ENCODE data around the gene SLC15A4.

The SLC15A4 gene

GRCh38 chr12:128797119-128798118 is 26.3 kb downstream of the SLC15A4 start:
- H3K27me3 ChIP-seq (ENCODE audit: insufficient read depth, low read depth): no peaks in the 10 kb centered on the region
- H3K36me3 ChIP-seq (ENCODE audit: insufficient read depth): no peaks in the 10 kb centered on the region
- no peaks in the 10 kb centered on the region for H3K4me1 ChIP-seq (ENCODE audit: low read depth, poor library complexity, severe bottlenecking)
- TF ChIP-seq, protein P1, sequence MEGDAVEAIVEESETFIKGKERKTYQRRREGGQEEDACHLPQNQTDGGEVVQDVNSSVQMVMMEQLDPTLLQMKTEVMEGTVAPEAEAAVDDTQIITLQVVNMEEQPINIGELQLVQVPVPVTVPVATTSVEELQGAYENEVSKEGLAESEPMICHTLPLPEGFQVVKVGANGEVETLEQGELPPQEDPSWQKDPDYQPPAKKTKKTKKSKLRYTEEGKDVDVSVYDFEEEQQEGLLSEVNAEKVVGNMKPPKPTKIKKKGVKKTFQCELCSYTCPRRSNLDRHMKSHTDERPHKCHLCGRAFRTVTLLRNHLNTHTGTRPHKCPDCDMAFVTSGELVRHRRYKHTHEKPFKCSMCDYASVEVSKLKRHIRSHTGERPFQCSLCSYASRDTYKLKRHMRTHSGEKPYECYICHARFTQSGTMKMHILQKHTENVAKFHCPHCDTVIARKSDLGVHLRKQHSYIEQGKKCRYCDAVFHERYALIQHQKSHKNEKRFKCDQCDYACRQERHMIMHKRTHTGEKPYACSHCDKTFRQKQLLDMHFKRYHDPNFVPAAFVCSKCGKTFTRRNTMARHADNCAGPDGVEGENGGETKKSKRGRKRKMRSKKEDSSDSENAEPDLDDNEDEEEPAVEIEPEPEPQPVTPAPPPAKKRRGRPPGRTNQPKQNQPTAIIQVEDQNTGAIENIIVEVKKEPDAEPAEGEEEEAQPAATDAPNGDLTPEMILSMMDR (conservative IDR thresholded peaks at IDR 0.05; ENCODE audit: low read depth, low read length): no peak
- H3K9ac ChIP-seq: no peak overlapping the region
- H4K20me1 ChIP-seq (ENCODE audit: insufficient read depth): no peaks in the 10 kb centered on the region
- no peak overlapping the region for H2AFZ ChIP-seq (ENCODE audit: low read depth)
- H3K79me2 ChIP-seq (ENCODE audit: insufficient read depth, low read depth): no peaks in the 10 kb centered on the region
- H3K4me3 ChIP-seq (IDR thresholded peaks at IDR 0.05; ENCODE audit: insufficient read depth, low read depth, low read length): no peak overlapping the region
- no peak overlapping the region for H3K27ac ChIP-seq
- no peak overlapping the region for H3K4me2 ChIP-seq

- Histone ChIP-seq H3K4me2 (no peak overlapping the region), H3K4me3 (IDR thresholded peaks at IDR 0.05; ENCODE audit: insufficient read depth, low read depth, low read length) (no peak overlapping the region), H3K27ac (no peak overlapping the region)
Measured at GRCh38 chr12:128796439-128797118, 27.2 kb downstream of the SLC15A4 start.

DNA sequence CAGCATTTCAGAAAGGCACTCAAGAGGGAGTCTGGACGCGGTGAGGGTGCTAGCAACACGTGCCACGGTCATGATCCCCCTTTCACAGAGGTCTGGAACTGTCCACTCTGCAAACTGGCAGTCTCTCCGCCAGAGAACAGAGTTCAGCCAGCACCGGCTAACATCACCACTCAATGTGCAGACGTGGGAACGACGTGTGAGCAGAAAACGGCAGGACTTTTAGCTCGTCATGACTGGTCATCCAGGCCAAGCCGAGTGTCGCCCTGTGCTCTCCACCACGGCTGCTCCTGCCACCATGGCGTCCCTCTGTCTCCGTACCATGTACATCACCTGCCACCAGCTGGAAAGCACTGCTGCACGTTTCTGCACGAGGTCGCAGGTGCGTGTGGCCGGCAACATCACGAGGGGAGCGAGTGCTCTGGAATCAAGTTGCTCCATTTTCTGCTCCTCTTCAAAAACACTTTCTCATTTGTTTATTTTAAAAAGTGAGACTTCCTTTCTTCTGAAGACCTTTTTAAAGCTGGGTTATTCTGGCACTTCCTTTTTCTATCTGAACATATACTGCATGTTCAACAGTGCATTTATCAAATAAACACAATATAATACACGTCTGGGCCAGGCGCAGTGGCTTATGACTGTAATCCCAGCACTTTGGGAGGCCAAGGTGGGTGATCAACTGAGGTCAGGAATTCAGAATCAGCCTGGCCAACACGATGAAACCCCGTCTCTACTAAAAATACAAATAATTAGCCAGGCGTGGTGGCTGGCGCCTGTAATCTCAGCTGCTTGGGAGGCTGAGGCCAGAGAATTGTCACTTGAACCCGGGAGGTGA is 28.0 kb downstream of the SLC15A4 start:
- Histone ChIP-seq H3K4me1 (ENCODE audit: low read depth, poor library complexity, severe bottlenecking) (no peaks in the 10 kb centered on the region), H3K4me3 (IDR thresholded peaks at IDR 0.05; ENCODE audit: insufficient read depth, low read depth, low read length) (no peak overlapping the region), H3K79me2 (ENCODE audit: insufficient read depth, low read depth) (no peaks in the 10 kb centered on the region), H4K20me1 (ENCODE audit: insufficient read depth) (no peaks in the 10 kb centered on the region), H3K4me2 (no peak overlapping the region), H3K9ac (no peak overlapping the region), H3K27me3 (ENCODE audit: insufficient read depth, low read depth) (no peaks in the 10 kb centered on the region), H2AFZ (ENCODE audit: low read depth) (no peak overlapping the region), H3K36me3 (ENCODE audit: insufficient read depth) (no peaks in the 10 kb centered on the region), H3K27ac (no peak overlapping the region)
- TF ChIP-seq, protein P1 (conservative IDR thresholded peaks at IDR 0.05; ENCODE audit: low read depth, low read length): no peak

More at GRCh38 chr12:128796439-128797118, 27.2 kb downstream of the SLC15A4 start:
- Histone ChIP-seq H3K4me1 (ENCODE audit: low read depth, poor library complexity, severe bottlenecking) (no peaks in the 10 kb centered on the region), H2AFZ (ENCODE audit: low read depth) (no peak overlapping the region), H3K9ac (no peak overlapping the region), H3K79me2 (ENCODE audit: insufficient read depth, low read depth) (no peaks in the 10 kb centered on the region), H3K27me3 (ENCODE audit: insufficient read depth, low read depth) (no peaks in the 10 kb centered on the region), H4K20me1 (ENCODE audit: insufficient read depth) (no peaks in the 10 kb centered on the region), H3K36me3 (ENCODE audit: insufficient read depth) (no peaks in the 10 kb centered on the region)
- TF ChIP-seq, protein P1 (conservative IDR thresholded peaks at IDR 0.05; ENCODE audit: low read depth, low read length): no peak
